GM12873 (cell line): ENCODE measurements around the gene CCDC97.

Source experiments
- TF ChIP-seq, protein P1 (sequence below): IDR thresholded peaks from 2 replicates; pipeline ENCODE4 v1.5.1; 2012; ENCODE audit warnings: low read depth, mild to moderate bottlenecking, moderate library complexity, low read length, control low read depth; ENCODE audit not compliant: insufficient read depth; ENCODE audit errors: missing control alignments

Gene CCDC97

DNA sequence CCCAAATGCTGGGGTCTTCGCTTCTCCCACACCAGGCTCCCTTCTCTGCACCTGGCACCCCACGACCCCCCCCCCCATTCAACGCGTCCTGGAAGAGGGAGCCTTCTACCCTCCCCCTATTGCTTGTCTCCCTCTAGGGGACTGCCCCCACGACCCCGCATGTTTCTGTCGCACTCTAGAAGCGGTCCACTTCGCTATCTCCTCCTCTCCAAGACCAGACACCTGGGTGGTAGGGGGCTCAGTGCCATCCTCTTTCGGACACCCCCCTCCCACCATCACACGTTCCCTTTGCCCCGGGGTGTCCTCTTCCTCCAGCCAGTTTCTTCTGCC is 42.3 kb downstream of the CCDC97 start:
- TF ChIP-seq, protein P1, sequence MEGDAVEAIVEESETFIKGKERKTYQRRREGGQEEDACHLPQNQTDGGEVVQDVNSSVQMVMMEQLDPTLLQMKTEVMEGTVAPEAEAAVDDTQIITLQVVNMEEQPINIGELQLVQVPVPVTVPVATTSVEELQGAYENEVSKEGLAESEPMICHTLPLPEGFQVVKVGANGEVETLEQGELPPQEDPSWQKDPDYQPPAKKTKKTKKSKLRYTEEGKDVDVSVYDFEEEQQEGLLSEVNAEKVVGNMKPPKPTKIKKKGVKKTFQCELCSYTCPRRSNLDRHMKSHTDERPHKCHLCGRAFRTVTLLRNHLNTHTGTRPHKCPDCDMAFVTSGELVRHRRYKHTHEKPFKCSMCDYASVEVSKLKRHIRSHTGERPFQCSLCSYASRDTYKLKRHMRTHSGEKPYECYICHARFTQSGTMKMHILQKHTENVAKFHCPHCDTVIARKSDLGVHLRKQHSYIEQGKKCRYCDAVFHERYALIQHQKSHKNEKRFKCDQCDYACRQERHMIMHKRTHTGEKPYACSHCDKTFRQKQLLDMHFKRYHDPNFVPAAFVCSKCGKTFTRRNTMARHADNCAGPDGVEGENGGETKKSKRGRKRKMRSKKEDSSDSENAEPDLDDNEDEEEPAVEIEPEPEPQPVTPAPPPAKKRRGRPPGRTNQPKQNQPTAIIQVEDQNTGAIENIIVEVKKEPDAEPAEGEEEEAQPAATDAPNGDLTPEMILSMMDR = no peak

DNA sequence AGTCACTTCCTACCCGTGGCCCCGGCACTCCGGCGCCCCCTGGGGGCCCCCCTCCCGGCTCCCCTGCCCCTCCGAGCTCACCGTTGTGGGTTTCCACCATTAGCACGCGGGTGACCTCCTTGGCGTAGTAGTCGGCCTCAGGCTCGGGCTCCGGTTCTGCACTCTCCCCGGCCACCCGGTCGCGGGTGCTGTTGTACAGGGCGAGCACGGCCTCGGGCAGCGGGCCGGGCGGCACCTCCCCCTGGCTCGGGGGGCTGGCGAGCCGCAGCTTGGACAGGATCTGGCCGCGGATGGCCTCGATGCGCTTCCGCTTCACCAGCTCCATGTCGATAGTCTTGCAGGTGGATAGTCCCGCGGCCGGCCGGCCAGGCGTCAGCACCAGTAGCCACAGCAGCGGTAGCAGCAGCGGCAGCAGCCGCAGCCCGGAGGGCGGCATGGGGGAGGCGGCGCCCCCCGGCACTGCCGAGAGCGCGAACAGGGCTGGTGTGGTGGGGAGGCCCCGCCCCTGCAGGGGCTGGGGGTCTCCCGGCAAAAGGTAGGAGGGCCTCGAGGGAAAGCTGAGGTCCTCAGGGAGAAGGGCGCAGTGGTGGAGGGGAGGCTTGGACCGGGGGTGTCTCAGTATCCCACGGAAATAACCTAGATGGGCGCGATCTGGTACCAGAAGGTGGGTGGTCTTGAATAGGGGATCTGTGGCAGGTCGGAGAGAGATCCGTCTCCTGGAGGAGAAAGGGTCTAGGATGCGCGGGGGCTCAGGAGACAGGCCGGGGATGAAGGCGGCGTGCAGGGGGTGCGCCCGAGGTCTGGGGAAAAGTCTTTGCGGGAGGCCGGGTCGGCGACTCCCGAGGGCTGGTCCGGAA is 42.9 kb downstream of the CCDC97 start:
- TF ChIP-seq, protein P1 = peak; percentile 76

- TF ChIP-seq, protein P1 = peak; percentile 88
Measured at GRCh38 chr19:41353466-41354342, 43.7 kb downstream of the CCDC97 start, which contains the start of gene TGFB1. Gene TGFB1, minus strand, starts transcription at chr19:41353922. Its CDS starts 878 bp downstream, at chr19:41353044.

DNA sequence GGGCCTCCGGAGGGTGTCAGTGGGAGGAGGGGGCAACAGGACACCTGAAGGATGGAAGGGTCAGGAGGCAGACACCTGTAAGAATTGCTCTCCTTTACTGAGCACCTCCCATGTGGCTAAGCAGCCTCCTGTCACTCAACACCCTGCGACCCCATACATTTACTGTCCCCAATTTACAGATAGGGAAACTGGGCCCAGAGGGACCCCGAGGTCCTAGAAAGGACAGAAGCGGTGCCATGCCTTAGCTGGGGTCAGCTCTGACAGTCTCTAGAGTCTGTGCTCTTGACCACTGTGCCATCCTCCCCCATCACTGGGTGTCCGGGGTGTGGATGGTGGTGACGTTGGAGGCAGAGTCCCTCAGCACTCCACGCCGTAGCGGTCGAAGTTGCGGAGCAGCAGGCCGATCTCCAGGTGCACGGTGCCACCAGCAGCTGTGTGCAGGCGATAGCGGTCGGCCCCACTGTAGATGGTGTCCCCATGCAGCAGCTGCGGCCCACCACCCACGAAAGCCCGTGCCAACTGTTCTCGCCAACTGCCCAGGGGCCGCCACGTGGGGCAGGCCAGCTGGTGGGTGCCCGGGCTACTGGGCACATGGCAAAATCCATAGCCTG is 44.5 kb downstream of the CCDC97 start:
- TF ChIP-seq, protein P1 = no peak

DNA sequence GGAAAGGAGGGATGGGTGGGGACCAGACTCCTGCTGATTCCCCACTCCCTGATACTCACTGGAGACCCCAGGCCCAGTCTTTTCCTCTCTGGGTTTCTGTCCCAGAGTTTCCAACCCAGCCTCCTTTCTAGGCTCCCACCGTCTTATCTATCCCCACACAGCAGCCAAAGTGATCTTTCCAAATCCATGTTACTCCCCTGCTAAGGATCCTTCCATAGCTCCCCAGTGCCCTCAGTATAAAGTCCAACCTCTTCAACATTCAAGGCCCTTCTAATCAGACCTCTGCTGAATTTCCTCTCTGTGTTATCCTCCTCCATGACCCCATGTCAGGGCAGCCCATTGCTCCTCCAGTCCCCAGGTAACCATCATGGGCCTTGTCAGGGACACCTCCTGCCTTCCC is 45.1 kb downstream of the CCDC97 start:
- TF ChIP-seq, protein P1 = no peak

GRCh38 chr19:41355802-41356201 is 45.8 kb downstream of the CCDC97 start:
- TF ChIP-seq, protein P1 = no peak

- TF ChIP-seq, protein P1 = no peak
Measured at GRCh38 chr19:41356984-41357739, 47.2 kb downstream of the CCDC97 start.
